HUDEP-2 (cell line): Measurements from ENCODE around the gene SECISBP2L.

Source experiments
- DNase-seq, 76 experiments: peaks; one replicate each; lab custom pipeline; 2025; ENCODE audit not compliant: unreplicated experiment in 76 of 76; lab: John Stamatoyannopoulos, UW

SECISBP2L gene

GRCh38 chr15:49060710-49061495, 14.7 kb upstream of the SECISBP2L start:
- DNase-seq: no peak

- no peak for DNase-seq
Observed at GRCh38 chr15:49059491-49059890, 13.2 kb upstream of the SECISBP2L start.

GRCh38 chr15:49058559-49058958, 12.3 kb upstream of the SECISBP2L start:
- DNase-seq: no peak

DNA sequence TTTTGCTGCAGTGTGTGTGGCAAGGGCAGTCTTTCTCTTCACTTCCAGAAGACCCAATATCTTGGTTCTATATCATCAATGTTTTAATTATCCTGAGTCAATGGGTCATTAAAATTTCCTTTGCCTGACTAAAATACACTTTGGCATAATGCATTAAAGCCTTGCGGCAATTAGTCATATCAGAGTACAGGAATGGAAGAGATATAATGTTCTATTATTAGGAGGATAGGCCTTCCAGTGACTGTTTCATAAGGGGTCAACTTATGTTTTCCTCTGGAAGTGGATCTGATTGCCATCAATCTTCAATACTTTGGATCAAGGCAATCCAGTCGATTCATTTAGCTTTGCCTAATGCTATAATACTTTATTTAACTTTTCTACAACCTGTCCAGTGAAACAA, 9.4 kb upstream of the SECISBP2L start:
- no peak for DNase-seq

GRCh38 chr15:49052662-49053061, 6.4 kb upstream of the SECISBP2L start:
- no peak for DNase-seq

DNA sequence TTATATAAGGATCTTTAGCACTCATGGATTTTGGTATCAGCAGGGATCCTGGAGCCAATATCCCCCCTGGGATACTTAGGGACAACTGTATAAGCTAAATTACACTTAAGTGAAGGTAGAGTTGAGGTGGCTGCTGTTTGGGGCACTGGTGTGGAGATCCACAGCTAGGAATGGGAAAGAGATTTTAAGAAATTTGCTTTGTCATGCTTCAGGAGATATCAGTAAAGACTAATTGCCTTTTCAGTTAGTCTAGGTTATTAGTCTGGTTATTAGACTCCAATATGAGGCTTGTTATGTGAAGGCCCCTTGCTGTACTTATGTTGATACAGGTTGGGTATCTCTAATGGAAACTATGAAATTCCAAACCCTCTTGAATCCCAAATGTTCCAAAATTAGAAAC, 1.2 kb upstream of the SECISBP2L start:
- peak in 1 of 76 experiments; percentile 0 for DNase-seq

DNA sequence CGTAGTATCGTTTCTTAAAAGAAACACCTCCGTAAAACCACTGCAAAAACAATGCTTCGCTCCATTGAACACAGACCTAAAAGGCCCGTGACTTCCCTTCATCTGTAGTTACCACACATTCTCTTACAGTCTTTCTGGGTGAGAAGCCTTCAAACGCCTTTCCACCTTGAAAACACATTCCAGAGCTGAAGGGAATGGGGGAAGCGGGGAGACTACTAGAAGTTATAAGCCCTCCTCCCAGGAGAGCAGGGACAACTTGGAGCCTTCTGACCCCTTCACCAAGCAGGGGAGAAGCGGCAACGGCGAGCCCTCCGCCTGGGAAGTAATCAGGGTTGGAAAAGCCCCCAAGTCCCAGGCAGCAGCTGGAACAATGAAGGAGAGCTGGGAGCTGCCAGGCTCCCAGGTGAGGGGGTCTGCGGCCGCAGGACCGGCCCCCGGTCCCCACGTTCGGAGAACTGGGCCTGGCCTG, 461 bp downstream of the SECISBP2L start:
- peak in 18 of 76 experiments; percentile 5 to 37 (median 18) for DNase-seq

- DNase-seq: peak in 1 of 76 experiments; percentile 7
Observed at GRCh38 chr15:49044766-49045606, 1.3 kb downstream of the SECISBP2L start.

- no peak for DNase-seq
Observed at GRCh38 chr15:49044002-49044401, 2.2 kb downstream of the SECISBP2L start.

GRCh38 chr15:49042165-49042564, 4.1 kb downstream of the SECISBP2L start:
- no peak for DNase-seq

- DNase-seq: no peak
Observed at GRCh38 chr15:49041426-49041825, 4.8 kb downstream of the SECISBP2L start.

DNA sequence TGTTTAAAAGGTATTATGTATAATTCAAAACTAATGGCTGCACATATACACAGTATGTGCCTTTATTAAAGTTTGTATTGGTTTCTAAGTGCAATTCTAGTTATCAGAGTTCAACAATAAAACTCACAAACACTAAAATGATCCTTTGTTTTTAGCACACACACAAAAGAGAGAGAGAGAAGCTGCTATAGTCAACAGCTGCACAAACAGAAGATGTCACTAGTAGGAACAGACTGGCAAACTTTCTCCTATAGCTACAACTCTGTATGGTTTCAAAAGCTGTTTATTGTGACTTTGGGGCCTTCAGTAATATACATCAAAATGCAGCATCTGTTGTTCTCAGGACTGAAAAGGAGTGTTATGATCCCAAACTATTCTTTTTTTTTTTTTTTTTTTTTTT, 6.1 kb downstream of the SECISBP2L start:
- DNase-seq: no peak

DNA sequence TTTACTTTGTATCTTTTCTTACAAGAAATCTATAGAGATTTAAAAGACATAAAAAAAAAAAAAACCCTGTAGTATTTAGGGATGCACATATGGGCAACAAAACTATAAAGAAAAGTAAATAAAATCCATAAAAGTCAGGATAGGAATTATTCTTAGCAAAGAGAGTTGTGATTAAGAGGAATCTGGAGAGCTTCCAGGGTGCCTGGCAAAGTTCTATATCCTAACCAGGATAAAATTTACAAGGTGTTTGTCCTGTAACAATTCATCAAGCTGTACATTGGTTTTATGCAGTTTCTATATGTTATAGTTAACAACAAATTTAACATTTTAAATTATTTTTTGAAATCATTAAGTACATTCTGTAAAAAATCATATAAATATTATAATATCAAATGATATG, 7.9 kb downstream of the SECISBP2L start:
- no peak for DNase-seq

GRCh38 chr15:49037546-49037940, 8.7 kb downstream of the SECISBP2L start:
- no peak for DNase-seq

GRCh38 chr15:49036650-49037545, 9.3 kb downstream of the SECISBP2L start:
- DNase-seq: peak in 7 of 76 experiments; percentile 2 to 25 (median 7)

DNA sequence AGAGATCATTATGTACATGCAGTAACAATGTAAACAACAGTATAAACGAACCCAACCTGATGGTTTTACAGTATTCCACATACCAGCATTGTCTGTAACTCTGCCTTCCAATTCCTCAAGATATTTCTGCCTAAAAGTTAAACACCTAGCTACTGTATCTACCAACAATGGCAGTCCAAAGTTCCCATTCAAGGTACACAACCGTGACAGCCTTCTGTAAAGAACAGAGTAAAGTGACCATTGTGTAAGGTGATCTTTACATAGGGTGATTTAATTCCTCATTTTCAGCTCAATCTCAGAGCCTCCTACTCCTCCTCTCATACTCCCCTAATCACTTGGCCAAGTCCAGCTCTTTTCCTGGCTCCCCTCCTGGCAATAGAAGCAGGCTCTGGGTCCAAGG, 10.4 kb downstream of the SECISBP2L start:
- DNase-seq: no peak

DNA sequence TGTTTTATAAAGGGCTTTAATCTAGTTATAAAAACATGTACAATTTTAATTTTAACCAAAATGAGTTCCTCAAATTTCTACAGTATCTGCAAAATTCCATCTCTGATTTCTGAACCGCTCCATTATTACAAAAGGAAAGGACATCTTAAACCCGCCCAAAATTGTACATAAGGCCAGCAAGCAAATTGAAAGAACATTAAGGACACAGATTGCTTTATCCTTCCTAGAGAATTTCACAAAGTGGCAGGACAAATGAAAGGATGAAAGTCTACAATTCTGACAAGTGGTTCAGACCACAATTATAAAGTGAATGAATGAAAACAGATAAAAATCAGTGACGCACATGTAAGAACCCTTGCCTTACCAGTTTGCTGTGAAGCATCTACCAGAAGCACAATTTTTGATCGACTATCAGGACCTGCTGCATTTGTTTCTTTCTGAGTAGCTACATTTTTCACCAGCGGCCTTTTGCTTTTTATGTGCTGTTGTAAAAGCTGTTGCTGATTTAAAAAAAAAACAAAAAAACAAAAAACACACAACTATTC, 13.6 kb downstream of the SECISBP2L start:
- DNase-seq: no peak

DNA sequence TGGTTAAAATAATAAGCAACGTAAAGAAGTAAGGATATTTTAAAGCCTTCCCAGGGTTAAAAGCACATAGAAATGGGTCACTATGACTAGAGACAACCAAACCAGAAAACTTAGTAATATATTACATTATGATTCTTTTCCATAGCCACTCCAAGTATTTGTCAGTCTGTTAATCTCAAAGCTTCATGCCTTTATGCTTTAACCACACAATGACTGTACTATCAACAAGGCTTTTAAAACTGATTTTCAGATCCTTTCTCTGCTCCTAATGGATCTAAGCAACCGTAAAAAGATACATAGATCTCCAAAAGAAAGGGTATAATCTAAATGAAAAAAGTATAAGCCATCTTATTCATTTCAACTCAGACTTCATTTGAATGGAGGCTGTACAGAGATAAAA, 14.4 kb downstream of the SECISBP2L start:
- no peak for DNase-seq

DNA sequence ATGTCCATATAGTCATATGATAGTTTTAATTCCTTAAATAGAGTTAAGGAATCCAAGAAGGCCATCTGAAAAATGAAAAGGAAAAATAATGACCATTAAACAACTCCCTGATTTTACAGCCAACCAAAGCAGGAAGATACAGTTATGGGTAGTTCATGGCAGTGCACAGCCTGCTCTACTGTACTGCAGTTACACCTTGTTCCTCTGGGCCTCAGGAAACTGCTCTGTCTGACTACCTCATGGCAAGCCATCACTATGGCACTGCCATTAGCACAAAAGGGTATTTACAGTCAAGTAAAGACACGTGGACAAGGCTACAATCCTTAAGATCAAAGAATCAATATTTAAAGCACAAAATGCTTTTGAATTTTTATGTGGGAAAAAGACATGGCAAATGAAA, 19.5 kb downstream of the SECISBP2L start:
- peak in 1 of 76 experiments; percentile 1 for DNase-seq

DNA sequence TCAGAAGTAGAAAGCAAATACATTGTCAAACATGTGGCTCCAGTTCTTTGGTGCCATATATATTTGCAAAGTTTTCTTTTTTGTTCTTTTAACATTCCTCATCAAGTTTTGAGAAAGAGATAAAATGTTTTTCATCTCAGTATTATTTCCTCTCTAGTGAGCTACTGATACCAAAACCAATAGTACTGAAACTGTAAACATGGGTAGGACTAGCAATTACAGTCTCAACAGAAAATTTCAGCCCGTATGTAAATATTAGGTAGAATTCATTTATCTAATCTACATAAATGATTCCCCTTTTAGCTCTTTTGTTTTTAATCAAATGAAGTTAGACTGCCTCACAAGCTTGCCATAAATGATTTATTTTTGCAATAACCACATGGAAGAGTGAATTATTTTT, 21.4 kb downstream of the SECISBP2L start:
- DNase-seq: no peak
